ENCODE data around the gene PTPRU.

- no peak for TF ChIP-seq SUZ12 (IDR thresholded peaks at IDR 0.05)
- no peak for TF ChIP-seq BHLHE40 (IDR thresholded peaks at IDR 0.05; ENCODE audit: borderline replicate concordance)
- no peak for TF ChIP-seq HDGF (IDR thresholded peaks at IDR 0.05; ENCODE audit: borderline replicate concordance)
- TF ChIP-seq ZNF384 (IDR thresholded peaks at IDR 0.05) = no peak
- no peak for TF ChIP-seq FOXM1 (IDR thresholded peaks at IDR 0.05; ENCODE audit: borderline replicate concordance)
- TF ChIP-seq SP1 (IDR thresholded peaks at IDR 0.05) = no peak
- no peak for TF ChIP-seq ELF4 (IDR thresholded peaks at IDR 0.05)
- TF ChIP-seq ARNT (IDR thresholded peaks at IDR 0.05) = no peak
- no peak for TF ChIP-seq L3MBTL2 (conservative IDR thresholded peaks at IDR 0.05)
- TF ChIP-seq FOXK2 (IDR thresholded peaks at IDR 0.05) = no peak
- TF ChIP-seq PKNOX1 (IDR thresholded peaks at IDR 0.05) = no peak
- no peak for TF ChIP-seq FOXA1 (IDR thresholded peaks at IDR 0.05)
- TF ChIP-seq NFRKB (IDR thresholded peaks at IDR 0.05) = no peak
- TF ChIP-seq TARDBP (IDR thresholded peaks at IDR 0.05) = no peak
These were observed 16.9 kb downstream of the PTPRU start for GRCh38 chr1:29253180-29253579.

All from HEK293T (cell line).